ENCODE measurements around the gene MAD1L1.
"Not testable (repeated sequence)": the region's sequence is repeated elsewhere in the genome, so short reads cannot be mapped to it uniquely, and the experiment has no call there.

Gene MAD1L1

GRCh38 chr7:1865571-1866255 lies 367.0 kb downstream of the MAD1L1 start:
- ChIA-PET POLR2A (ENCODE audit: low non-redundant PET) (no interaction called here), CTCF (no interaction called here)
- TF ChIP-seq CTCF (conservative IDR thresholded peaks at IDR 0.05; ENCODE audit: low read depth): no peak
- H3K27ac ChIP-seq: no peak overlapping the region
- no peak for DNase-seq (ENCODE audit: low spot score)

DNA sequence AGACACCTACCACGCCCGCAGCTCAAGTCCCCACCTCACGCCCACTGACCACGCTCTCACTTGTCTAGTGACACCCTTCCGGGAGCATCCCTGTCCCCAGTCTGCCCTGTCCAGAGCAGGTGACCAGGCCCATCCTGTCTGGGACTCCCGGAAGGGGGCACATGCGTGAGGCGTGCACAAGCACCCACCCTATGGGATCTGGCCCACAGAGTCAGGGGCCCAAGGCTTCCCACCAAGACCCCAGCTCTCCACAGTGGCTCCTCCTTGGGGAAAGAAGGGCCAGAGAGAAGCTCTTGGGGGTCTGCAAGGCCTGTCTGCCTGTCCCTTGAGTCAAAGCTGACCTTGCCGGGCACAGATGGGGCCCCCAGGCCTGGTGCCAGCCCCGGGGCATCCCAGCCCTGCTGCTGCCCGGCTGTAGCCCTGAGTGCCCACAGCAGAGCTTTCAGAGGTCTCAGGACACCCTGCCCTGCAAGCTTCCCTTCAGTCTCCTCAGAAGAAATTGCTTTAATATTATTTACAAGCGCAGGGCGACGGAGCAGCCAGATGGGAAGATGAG lies 367.7 kb downstream of the MAD1L1 start:
- no peak for DNase-seq (ENCODE audit: low spot score)
- CTCF ChIA-PET: no interaction called here
- H3K27ac ChIP-seq: no peak overlapping the region
- POLR2A ChIA-PET (ENCODE audit: low non-redundant PET): no interaction called here
- TF ChIP-seq CTCF (conservative IDR thresholded peaks at IDR 0.05; ENCODE audit: low read depth): no peak

DNA sequence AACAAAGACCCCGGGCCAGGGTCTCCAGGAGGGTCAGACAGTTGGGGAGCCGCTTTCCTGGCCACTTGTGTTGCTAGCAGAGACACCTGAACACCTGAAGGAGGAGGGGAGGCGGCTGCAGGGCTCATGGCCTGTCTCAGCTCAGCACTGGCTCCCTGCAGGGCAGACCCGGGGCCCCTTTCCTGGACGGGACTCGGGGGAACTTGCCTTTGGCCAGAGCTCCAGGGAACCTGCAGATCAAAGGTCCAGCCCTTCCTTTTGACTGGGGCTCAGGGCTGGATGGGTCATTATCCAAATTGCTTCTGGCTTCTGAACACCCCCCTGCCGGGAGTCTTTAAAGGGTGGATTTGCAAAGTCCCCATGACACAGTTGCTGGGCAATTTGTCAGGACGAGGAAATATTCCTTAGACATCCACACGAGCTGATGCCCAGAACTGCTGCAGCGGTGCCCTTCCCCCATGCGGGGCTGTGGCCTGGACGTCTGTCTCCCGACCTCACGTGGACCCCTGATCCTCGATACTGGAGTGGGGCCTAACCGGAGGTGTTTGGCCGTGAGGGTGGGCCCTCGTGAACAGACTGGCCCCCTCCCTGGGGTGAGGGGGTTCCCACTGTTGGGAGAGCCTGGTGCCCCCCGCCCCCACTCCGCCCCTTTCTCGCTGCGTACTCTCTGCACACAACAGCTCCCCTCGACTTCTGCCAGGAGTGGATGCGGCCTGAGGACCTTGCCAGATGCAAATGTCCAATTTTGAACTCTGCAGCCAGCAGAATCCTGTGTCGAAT lies 368.4 kb downstream of the MAD1L1 start:
- POLR2A ChIA-PET (ENCODE audit: low non-redundant PET): no interaction called here
- no peak for DNase-seq (ENCODE audit: low spot score)
- CTCF ChIA-PET: no interaction called here
- TF ChIP-seq CTCF (conservative IDR thresholded peaks at IDR 0.05; ENCODE audit: low read depth): no peak
- H3K27ac ChIP-seq: no peak overlapping the region

GRCh38 chr7:1863091-1863900 lies 369.4 kb downstream of the MAD1L1 start:
- TF ChIP-seq CTCF (conservative IDR thresholded peaks at IDR 0.05; ENCODE audit: low read depth): no peak
- POLR2A ChIA-PET (ENCODE audit: low non-redundant PET): no interaction called here
- no peak for DNase-seq (ENCODE audit: low spot score)
- no peak overlapping the region for H3K27ac ChIP-seq
- CTCF ChIA-PET: interaction anchor here (0.5 to 0.7 kb wide), 2 partner anchors 17 to 50 kb away, joined by 3 to 4 read pairs; no protein-coding TSS in a partner anchor

GRCh38 chr7:1862560-1862959 lies 370.2 kb downstream of the MAD1L1 start:
- no peak for DNase-seq (ENCODE audit: low spot score)
- TF ChIP-seq CTCF (conservative IDR thresholded peaks at IDR 0.05; ENCODE audit: low read depth): no peak
- H3K27ac ChIP-seq: no peak overlapping the region
- ChIA-PET POLR2A (ENCODE audit: low non-redundant PET) (no interaction called here), CTCF (no interaction called here)

GRCh38 chr7:1861799-1862458 lies 370.8 kb downstream of the MAD1L1 start:
- ChIA-PET POLR2A (ENCODE audit: low non-redundant PET) (no interaction called here), CTCF (no interaction called here)
- no peak for DNase-seq (ENCODE audit: low spot score)
- TF ChIP-seq CTCF (conservative IDR thresholded peaks at IDR 0.05; ENCODE audit: low read depth): no peak
- no peak overlapping the region for H3K27ac ChIP-seq

GRCh38 chr7:1860881-1861798 lies 371.6 kb downstream of the MAD1L1 start:
- POLR2A ChIA-PET (ENCODE audit: low non-redundant PET); CTCF ChIA-PET; DNase-seq (ENCODE audit: low spot score); H3K27ac ChIP-seq: not testable (repeated sequence)

All from RWPE1 (cell line).